GM19372 (cell line): ENCODE measurements around the gene SNAP25.

Experiments used
- ATAC-seq: cut with Tn5 transposase; IDR thresholded peaks from one replicate; pipeline ENCODE4 v1.9.1; 2021; ENCODE audit warnings: mild to moderate bottlenecking, low read depth, moderate library complexity; ENCODE audit not compliant: unreplicated experiment

Gene SNAP25

GRCh38 chr20:10300582-10301446 lies 82.2 kb downstream of the SNAP25 start:
- ATAC-seq: no peak

DNA sequence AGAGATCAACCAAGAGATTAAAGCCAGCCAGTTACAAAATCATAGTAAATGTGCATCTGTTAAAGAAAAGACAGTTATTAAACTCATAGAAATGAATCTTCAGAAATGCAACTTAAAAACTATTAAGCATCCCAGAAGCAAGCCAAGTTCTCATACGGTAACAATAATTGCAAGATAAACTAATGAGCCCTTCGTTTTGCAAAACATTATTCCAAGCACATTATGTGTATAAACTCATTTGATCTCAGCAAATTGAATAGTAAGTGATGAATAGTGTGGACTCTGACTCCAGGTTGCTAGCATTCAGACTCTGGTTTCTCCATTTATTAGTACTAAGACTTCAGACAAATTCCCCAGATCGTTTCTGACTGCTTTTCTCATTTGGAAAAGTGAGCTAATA lies 85.2 kb downstream of the SNAP25 start:
- no peak for ATAC-seq

DNA sequence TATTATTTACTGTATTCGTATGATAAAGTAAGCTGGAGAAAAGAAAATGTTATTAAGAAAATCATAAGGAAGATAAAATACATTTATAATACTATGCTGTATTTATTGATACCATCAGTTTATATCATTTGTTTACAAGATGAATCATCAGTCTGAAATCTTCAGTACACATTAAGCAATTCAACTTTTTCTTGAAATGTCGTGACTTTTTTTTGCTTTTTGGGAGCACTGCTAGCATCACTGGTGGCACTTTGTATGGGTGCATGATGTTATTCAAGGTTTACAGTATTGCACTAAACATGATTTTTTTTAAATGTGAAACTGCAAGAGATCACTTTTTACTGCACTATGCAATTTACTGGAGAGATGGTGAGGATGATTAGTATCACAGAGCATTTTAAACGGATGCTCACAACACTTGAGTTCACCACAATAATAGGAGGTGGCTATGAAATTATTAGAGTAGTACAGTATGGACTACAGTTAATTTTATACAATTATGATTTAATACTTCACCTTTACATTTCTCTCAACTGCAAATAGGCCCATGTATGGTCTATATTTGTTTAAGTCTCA lies 85.9 kb downstream of the SNAP25 start:
- ATAC-seq: no peak

GRCh38 chr20:10306440-10307358 lies 88.1 kb downstream of the SNAP25 start:
- ATAC-seq: no peak

DNA sequence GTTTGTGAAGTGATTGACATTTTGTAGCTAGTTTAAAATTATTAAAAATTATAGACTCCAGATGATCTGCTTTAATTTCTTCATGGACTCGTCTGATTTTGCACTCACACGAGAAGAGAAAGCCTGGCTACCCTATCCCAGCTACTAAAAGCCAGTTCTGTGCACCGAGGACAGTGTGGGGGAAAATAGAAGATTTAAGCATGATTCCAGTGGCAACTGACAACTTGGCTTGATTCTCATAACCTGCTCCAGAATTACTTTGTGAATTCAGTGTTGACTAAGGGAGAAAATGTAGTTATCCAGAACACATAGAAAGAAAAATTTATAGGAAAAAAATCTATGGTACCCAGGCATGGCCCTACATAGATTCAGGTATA lies 88.7 kb downstream of the SNAP25 start:
- no peak for ATAC-seq

DNA sequence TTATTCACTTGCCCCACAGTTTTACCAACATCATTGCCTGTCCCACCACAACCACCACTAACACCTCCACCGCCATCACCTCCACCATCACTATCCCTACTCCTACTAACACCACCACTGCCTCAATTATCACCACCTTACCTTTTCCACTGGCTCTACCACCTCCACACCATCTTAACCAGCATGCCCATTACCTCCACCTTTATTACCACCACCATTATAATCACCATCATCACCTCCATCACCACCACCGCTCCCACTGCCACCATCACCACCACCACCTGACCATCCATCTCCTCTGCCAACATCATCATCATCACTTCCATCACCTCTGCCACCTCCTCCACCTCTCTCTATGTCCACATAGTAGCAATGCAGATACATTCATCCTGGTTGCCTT lies 90.0 kb downstream of the SNAP25 start:
- no peak for ATAC-seq

DNA sequence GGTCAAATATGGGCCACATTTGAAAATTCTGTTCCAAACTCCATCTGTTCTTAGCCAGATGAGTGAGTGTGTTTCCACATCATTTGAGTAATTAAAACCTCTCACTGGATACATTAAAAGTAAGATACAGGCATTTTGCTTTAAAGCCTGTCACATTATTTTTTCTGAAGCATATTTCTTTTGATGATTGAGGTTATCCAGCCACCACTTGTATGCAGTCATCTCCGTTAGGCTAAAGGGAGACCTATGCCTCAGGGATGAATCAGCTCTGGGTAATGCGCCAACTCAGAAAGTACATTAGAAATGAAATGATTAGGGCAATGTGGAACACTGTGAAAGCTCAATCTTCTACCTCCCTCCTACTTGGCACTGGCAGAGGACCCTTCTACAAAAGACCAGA lies 90.7 kb downstream of the SNAP25 start:
- no peak for ATAC-seq

- ATAC-seq: no peak
These were observed 93.5 kb downstream of the SNAP25 start for GRCh38 chr20:10312111-10312510.

DNA sequence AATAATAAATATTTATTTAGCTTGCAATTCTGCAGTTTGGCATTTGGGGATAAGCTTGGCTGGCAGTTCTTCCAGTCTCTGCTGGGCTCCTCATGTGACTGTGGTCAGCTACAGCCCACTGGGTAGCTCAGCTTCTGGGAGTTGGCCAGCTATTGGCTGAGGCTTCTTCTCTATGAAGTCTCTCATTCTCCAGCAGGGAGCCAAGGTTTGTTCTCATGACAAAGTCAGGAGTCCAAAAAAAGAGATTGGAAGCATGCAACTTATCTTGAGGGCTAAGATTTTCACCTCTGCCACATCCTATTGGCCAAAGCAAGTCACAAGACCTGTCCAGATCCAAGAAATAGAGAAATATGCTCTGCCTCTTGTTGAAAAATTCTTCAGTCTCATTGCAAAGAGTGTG lies 94.6 kb downstream of the SNAP25 start:
- ATAC-seq: no peak

DNA sequence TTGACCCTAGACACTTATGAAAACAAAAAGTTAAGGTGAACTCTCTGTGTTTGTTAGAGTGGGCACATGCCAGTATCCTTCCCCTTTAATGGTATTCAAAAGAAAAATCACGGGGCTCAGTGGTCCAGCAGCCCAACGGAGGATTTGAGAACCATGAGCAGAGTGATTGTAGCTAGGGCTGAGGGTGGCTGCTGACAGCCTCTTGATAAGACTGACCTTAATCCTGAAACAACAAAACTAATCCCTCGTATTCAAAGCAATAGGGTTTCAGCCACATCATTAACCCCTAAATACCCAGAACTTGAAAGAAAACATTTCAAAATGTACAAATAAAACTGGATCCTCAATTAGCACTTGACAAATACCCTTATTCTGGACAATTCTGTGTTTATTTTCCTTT lies 95.1 kb downstream of the SNAP25 start:
- no peak for ATAC-seq

DNA sequence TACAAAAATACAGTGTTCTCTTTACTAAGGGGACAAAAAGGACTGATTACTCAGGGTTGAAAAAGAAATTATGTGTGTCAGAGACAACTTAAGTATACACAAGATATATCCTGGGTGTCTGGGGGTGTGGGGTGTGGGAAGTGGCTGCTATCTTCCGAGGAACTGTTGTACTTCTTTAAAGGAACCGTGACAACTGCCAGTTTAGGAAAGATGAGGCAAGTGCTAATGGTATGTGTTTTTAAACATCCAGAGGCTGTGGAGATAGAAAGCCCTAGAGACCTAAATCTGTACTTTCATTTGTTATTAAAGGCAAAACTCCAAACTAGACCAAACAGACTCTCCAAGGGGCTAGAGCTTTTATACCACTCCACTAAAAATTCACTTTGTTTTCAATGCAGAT lies 95.6 kb downstream of the SNAP25 start:
- ATAC-seq: no peak

DNA sequence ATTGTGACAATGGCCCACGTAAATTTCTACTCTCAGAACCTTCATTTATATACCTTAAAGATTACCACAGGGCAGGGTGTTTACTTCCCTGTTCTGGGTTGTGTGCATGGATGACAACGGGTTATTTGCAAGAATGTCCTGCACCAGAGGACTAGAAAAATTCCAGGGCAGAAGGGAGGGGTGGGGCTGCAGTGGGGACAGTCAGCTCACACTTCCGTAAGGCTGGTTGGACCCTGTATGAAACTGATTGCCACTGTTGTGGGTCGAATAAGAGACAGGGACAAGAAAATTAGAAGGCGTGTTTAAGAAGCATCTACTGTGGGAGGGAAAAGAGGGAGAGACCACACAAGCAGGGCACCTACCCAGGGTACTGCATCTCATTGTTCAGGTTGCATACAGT lies 96.5 kb downstream of the SNAP25 start:
- ATAC-seq: no peak

DNA sequence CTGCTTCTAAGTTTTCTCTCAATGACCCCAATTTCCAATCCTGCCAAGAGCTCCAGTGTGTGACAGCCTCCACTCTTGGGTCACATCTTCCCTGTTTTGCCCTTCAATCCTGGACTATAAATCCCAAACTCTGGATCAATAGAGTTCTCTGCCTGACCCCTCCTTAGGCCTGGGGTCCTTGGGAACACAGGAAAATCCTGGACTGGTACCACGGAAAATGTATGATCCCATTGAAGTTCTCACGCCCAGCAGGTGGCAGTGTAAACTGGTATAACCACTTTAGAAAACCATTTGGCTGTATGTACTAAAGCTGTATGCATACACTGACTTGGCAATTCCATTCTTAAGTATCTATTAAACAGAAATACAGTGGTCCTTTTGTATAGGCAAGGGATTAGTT lies 98.0 kb downstream of the SNAP25 start:
- no peak for ATAC-seq

DNA sequence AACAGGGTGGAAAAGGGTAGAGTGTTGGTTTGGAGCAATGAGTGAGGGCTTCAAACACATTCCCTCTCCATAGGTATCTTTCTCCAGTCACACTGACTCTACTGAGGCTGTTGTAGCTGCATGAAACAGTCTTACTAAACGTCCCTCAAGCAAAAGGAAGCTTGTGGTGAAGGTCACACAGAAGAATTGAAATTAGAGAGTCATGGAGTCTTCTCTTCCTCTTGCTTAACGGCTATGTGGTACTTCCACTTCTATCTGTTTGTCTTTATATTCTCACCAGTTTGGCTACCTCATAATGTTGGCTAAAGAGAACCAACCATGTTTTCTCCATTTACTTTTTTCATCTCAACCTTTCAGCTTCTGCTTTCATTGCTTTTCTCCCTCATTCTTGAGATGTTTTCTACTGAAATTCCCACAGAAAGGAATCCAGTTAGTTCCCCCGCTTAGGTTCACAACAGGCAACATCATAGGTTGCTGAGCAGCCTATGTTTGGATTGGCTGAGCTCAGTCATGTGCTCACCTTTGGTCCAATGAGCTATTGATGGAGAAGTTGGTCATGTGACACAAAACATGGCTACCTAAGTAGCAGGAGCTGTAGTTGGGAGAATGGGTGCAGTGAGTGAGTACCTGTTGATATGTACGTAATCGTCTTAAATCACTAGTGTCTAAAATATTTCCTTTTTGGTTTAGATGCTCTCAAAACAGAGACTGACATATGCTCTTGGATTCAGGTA lies 99.8 kb downstream of the SNAP25 start:
- ATAC-seq: no peak

GRCh38 chr20:10319855-10320254 lies 101.2 kb downstream of the SNAP25 start:
- no peak for ATAC-seq

GRCh38 chr20:10321138-10321717 lies 102.6 kb downstream of the SNAP25 start:
- ATAC-seq: no peak

GRCh38 chr20:10322073-10323012 lies 103.7 kb downstream of the SNAP25 start:
- no peak for ATAC-seq

DNA sequence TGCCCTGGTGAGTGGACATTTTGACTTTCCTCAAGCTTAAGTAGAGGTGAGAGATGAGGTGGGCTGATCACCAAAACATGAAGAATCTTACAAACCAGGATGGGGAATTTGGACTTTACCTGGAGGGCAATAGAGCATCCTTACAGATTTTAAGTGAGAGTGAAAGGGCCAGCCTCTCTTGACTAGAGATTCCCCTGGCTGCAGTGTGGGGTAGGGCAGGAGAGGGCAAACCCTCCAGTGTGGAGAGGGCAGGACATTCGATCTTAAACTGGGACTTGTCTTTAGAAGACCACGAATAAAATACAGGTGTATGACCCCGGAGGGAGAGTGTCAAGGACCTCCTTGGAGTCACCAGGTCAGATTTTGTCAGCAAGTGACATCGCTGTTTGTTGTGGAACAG lies 105.1 kb downstream of the SNAP25 start:
- ATAC-seq: no peak

DNA sequence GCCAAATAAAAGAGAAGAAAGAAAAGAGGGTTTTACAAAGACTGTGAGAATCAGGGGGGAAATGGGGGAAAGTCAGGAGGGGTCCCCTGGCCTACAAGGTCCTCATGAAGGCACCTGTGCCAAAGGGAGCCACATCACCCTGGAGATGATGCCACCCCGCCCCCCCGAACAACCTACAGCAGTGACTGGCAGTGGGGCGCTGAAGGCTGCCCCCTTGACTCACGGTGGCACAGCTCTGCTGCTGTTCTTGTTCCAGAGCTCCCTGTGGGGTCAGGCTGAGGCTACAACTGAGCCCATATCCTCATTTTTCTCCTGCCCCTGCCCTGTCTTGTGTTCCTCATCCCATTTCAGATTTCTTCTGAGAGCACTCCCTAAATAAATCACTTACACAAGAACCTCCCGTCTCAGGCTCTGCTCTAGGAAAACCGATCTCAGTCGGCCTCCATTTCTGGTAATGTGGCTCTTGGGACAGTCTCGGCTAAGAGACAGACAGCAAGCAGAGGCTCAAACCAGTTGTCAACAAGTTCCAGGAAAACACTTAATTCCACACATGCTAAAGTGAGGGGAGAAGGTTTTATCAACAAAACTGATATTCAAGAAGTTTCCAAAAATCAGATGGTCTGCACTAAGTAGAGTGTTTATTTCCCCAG lies 105.7 kb downstream of the SNAP25 start:
- no peak for ATAC-seq
